ENCODE results near the gene RAD51B. TPM values are rescaled to one million over a fixed set of nuclear protein-coding genes. Genes with fewer than 3 reads are reported as not detected.
A peak's percentile ranks its signal among the peaks of the same experiment; 100 is the strongest.

The RAD51B gene
- total and polyA plus RNA-seq, 4 donors = 2.8 to 39.6 (median 13.3) TPM; not detected in 1

DNA sequence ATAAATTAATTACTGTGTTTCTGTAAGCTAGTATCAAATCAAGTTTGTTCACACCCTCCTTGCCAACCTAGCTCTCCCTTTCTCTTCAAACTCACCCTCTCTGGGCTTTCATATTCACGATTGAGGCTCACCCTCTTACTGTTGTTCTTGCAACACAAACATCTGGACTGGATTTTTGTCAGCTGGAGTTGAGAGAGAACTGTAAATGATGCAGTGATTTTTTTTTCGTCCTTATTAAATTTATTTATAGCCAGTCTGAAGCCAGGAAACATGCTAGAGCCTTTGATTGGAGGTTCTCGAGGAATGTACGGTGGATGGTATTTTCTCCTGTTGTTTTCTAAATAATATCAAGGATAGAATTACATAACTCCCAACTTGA lies 488.2 kb downstream of the RAD51B start:
- Histone ChIP-seq H3K4me3 (ENCODE audit: low read length in 2 of 2) (no peak overlapping the region), H3K4me1 (ENCODE audit: control insufficient read depth in 1 of 2, insufficient read depth in 2 of 2, low read length in 2 of 2) (peaks cover 0 to 4% of the 10 kb centered on the region in 2 donors), H3K9me3 (ENCODE audit: control insufficient read depth, low read length) (no peaks in the 10 kb centered on the region), H3K27ac (ENCODE audit: low read depth in 1 of 2, low read length in 2 of 2) (peak overlapping the region; percentile 76 to 89), H3K36me3 (ENCODE audit: control insufficient read depth in 1 of 2, insufficient read depth in 2 of 2, low read length in 1 of 2) (no peaks in the 10 kb centered on the region), H3K27me3 (ENCODE audit: control insufficient read depth in 1 of 2, insufficient read depth in 2 of 2, low read length in 1 of 2) (no peaks in the 10 kb centered on the region)
- ATAC-seq (ENCODE audit: low FRiP score) (peak; percentile 67), DNase-seq (no peak)
- WGBS, 2 donors = 2 to 6% methylated on average over 4 of the region's 4 CpGs
- intact Hi-C loops (cut with DNase I) = loop anchor here in 1 of 2 donors (5.0 to 10.0 kb wide), 3 partner anchors 55 to 217 kb away; no protein-coding TSS in a partner anchor

DNA sequence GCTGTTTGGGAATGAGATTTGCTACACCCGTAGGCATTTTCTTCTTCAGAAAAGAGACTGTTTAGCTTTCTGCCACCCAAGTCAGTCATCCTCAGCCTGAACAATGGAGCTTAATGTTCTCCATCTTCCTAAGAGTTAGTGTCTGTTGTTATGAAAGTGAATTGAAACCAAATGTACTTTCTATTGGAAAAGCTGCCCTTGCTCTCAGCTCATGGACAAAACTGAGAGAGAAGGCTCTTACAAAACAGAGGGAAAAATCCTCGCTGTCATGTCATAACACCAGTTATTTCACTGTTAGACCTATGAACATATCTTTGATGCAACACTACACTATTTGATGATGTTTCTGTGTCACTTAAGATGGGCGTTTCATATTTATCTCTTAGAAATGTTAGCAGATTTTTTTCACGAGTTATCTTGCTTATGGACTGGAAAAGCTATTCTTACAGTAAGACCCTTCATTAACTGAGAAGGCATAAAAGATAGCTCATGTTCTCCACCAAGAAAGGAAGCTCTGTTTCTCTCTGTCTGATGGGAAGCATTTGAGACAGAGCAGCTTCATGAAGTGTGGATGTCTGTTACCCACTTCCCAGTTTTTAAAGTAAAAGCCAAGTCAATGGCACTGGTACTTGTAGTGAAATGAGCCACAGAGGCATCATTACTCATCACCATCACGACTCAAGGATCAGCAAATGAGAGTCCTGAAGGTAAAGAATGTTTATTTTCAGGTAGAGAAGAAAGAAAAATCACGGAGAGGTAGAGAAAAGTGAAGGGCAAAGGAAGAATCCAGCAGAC lies 489.3 kb downstream of the RAD51B start:
- no peaks in the 10 kb centered on the region for H3K36me3 ChIP-seq (ENCODE audit: control insufficient read depth in 1 of 2, insufficient read depth in 2 of 2, low read length in 1 of 2)
- peaks cover 0 to 4% of the 10 kb centered on the region in 2 donors for H3K4me1 ChIP-seq (ENCODE audit: control insufficient read depth in 1 of 2, insufficient read depth in 2 of 2, low read length in 2 of 2)
- H3K9me3 ChIP-seq (ENCODE audit: control insufficient read depth, low read length) = no peaks in the 10 kb centered on the region
- DNase-seq = no peak
- peak overlapping the region; percentile 57 for H3K27ac ChIP-seq (ENCODE audit: low read depth in 1 of 2, low read length in 2 of 2)
- WGBS, 2 donors = 55 to 60% methylated on average over 6 of the region's 6 CpGs
- H3K27me3 ChIP-seq (ENCODE audit: control insufficient read depth in 1 of 2, insufficient read depth in 2 of 2, low read length in 1 of 2) = no peaks in the 10 kb centered on the region
- no peak for ATAC-seq (ENCODE audit: low FRiP score)
- no peak overlapping the region for H3K4me3 ChIP-seq (ENCODE audit: low read length in 2 of 2)
- intact Hi-C loops (cut with DNase I) = loop anchor here in 1 of 2 donors (5.0 to 10.0 kb wide), 3 partner anchors 53 to 216 kb away; no protein-coding TSS in a partner anchor

DNA sequence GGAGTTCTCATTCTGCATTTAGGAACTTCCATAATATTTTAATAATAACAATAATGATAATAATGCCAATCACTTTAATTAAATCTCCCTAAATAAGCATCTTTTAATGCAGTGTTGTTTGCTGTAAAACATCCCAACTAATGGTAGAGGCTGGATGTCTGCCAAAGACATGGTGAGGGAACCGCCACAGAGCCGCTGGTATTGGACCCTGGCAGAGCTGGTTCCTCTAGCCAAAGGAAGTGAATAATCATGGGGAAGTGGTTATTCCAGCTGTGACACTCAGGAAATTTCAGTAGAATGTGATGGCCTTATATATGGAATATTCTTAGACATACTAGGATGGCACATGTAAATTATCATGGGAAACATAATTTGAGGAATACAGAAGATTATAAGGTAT lies 490.0 kb downstream of the RAD51B start:
- Histone ChIP-seq H3K27ac (ENCODE audit: low read depth in 1 of 2, low read length in 2 of 2) (no peak overlapping the region), H3K4me3 (ENCODE audit: low read length in 2 of 2) (no peak overlapping the region), H3K9me3 (ENCODE audit: control insufficient read depth, low read length) (no peaks in the 10 kb centered on the region), H3K4me1 (ENCODE audit: control insufficient read depth in 1 of 2, insufficient read depth in 2 of 2, low read length in 2 of 2) (peaks cover 0 to 4% of the 10 kb centered on the region in 2 donors), H3K27me3 (ENCODE audit: control insufficient read depth in 1 of 2, insufficient read depth in 2 of 2, low read length in 1 of 2) (no peaks in the 10 kb centered on the region), H3K36me3 (ENCODE audit: control insufficient read depth in 1 of 2, insufficient read depth in 2 of 2, low read length in 1 of 2) (no peaks in the 10 kb centered on the region)
- 36 to 39% methylated on average over 2 of the region's 2 CpGs for WGBS, 2 donors
- DNase-seq = peak in 1 of 2 donors; percentile 62
- intact Hi-C loops (cut with DNase I) = loop anchor here in 1 of 2 donors (5.0 to 10.0 kb wide), 3 partner anchors 53 to 215 kb away; no protein-coding TSS in a partner anchor
- no peak for ATAC-seq (ENCODE audit: low FRiP score)

DNA sequence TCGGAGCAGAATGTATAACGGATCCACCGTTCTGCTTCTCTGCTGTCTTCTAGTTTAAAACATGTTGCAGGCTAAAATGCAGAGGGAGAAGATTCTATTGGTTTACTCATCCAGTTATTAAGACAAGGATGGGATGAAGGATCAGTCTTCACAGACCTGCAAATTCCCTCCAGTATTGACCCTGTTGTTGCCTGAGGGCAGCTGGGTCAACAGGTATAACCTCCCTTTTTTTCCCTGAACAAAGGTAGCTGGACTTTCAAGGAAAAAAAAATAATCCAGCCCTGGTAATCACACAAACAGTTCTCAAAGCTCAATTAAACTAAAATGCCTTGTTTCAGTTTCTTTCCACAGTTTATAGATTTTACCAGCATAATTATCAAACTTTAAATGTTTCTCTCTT lies 492.7 kb downstream of the RAD51B start:
- DNase-seq (no peak), ATAC-seq (ENCODE audit: low FRiP score) (no peak)
- peaks cover 0 to 2% of the 10 kb centered on the region in 2 donors for H3K4me1 ChIP-seq (ENCODE audit: control insufficient read depth in 1 of 2, insufficient read depth in 2 of 2, low read length in 2 of 2)
- H3K4me3 ChIP-seq (ENCODE audit: low read length in 2 of 2) = no peak overlapping the region
- H3K9me3 ChIP-seq (ENCODE audit: control insufficient read depth, low read length) = no peaks in the 10 kb centered on the region
- no peaks in the 10 kb centered on the region for H3K27me3 ChIP-seq (ENCODE audit: control insufficient read depth in 1 of 2, insufficient read depth in 2 of 2, low read length in 1 of 2)
- H3K27ac ChIP-seq (ENCODE audit: low read depth in 1 of 2, low read length in 2 of 2) = no peak overlapping the region
- intact Hi-C loops (cut with DNase I) = no loop called here
- 97 to 98% methylated on average over 3 of the region's 3 CpGs for WGBS, 2 donors
- H3K36me3 ChIP-seq (ENCODE audit: control insufficient read depth in 1 of 2, insufficient read depth in 2 of 2, low read length in 1 of 2) = no peaks in the 10 kb centered on the region

DNA sequence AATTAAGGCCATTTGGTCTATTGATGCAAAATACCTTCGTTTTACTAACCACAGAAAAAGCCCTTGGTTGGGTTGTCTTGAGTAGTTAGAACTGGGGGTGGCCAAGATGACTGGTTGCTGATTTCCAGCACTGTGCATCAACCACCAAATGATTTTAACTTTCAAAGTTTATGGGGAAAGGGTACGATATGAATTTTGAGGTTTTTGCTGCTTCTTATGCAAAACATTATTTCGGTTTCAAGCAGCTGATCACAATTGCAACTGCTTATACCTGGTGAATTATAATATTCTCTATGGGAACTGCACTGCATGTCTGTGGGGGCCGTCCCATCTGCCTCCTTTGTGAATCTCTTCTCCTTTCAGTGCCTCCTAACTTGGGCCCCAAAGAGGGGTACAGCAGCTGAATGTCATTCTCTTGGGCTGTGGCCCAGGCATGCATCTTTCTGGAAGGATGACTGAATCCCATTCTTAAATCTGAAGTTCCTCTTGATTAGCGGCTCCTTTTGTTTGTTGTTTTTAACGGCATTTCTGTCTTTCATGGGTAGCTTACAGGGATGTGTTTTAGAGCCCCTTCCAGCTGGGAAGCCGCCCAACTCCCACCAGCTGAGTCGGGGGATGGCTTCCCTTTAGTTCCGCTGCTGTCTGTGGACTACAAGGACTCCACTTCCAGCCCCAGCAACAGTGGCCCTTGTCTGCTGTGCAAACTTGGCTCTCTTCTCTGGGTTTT lies 493.5 kb downstream of the RAD51B start:
- no peaks in the 10 kb centered on the region for H3K36me3 ChIP-seq (ENCODE audit: control insufficient read depth in 1 of 2, insufficient read depth in 2 of 2, low read length in 1 of 2)
- intact Hi-C loops (cut with DNase I) = no loop called here
- H3K4me3 ChIP-seq (ENCODE audit: low read length in 2 of 2) = no peak overlapping the region
- H3K9me3 ChIP-seq (ENCODE audit: control insufficient read depth, low read length) = no peaks in the 10 kb centered on the region
- H3K27me3 ChIP-seq (ENCODE audit: control insufficient read depth in 1 of 2, insufficient read depth in 2 of 2, low read length in 1 of 2) = no peaks in the 10 kb centered on the region
- ATAC-seq (ENCODE audit: low FRiP score) (no peak), DNase-seq (no peak)
- 89 to 90% methylated on average over 9 of the region's 9 CpGs for WGBS, 2 donors
- H3K4me1 ChIP-seq (ENCODE audit: control insufficient read depth in 1 of 2, insufficient read depth in 2 of 2, low read length in 2 of 2) = peaks cover 0 to 2% of the 10 kb centered on the region in 2 donors
- no peak overlapping the region for H3K27ac ChIP-seq (ENCODE audit: low read depth in 1 of 2, low read length in 2 of 2)

DNA sequence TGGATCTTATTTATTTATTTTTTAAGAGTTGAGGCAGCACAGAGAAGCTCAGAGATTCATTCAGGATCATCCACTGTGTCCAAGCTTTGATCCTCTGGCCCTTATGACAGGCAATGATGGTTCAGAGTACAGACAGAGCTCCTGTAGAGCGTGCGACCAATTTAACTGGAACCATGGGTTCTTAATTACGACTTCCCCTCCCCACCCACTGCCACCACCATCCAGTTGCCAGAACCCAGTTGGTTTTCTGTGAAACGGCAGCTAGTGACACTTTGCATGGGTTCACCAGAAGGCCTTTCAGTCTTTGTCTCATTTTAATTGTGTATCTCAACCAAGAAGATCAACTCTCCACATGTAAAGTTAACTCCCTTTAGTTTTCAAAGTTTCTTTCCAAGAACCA lies 495.1 kb downstream of the RAD51B start:
- Histone ChIP-seq H3K36me3 (ENCODE audit: control insufficient read depth in 1 of 2, insufficient read depth in 2 of 2, low read length in 1 of 2) (no peaks in the 10 kb centered on the region), H3K27me3 (ENCODE audit: control insufficient read depth in 1 of 2, insufficient read depth in 2 of 2, low read length in 1 of 2) (no peaks in the 10 kb centered on the region), H3K27ac (ENCODE audit: low read depth in 1 of 2, low read length in 2 of 2) (no peak overlapping the region), H3K9me3 (ENCODE audit: control insufficient read depth, low read length) (no peaks in the 10 kb centered on the region), H3K4me1 (ENCODE audit: control insufficient read depth in 1 of 2, insufficient read depth in 2 of 2, low read length in 2 of 2) (peaks cover 2% of the 10 kb centered on the region in 2 donors), H3K4me3 (ENCODE audit: low read length in 2 of 2) (no peak overlapping the region)
- ATAC-seq (ENCODE audit: low FRiP score) (no peak), DNase-seq (no peak)
- WGBS, 2 donors = 91 to 99% methylated on average over 4 of the region's 4 CpGs
- intact Hi-C loops (cut with DNase I) = no loop called here

DNA sequence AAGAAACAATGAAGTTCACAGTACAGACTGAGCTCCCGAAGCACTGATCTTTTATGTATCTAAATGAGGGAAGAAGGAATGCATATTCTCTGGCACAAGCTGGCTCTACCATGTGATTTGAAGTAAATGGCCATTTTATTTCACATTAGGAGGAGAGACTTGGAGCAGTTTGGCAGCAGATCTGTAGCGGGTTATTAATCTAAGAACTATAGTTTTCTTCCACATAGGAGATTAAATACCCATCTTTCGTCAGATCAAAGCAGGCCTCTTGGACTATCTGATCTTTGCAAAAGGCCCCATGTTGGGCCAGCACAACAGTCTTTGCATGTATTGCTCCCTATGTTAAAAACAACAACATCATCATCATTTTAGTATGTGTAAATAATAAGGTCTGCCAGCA lies 495.5 kb downstream of the RAD51B start:
- H3K36me3 ChIP-seq (ENCODE audit: control insufficient read depth in 1 of 2, insufficient read depth in 2 of 2, low read length in 1 of 2) = no peaks in the 10 kb centered on the region
- 86 to 87% methylated on average over 3 of the region's 3 CpGs for whole genome bisulfite sequencing, 2 donors
- DNase-seq = no peak
- no peak overlapping the region for H3K4me3 ChIP-seq (ENCODE audit: low read length in 2 of 2)
- H3K4me1 ChIP-seq (ENCODE audit: control insufficient read depth in 1 of 2, insufficient read depth in 2 of 2, low read length in 2 of 2) = peaks cover 2% of the 10 kb centered on the region in 2 donors
- intact Hi-C loops (cut with DNase I) = no loop called here
- H3K9me3 ChIP-seq (ENCODE audit: control insufficient read depth, low read length) = no peaks in the 10 kb centered on the region
- ATAC-seq (ENCODE audit: low FRiP score) = no peak
- no peaks in the 10 kb centered on the region for H3K27me3 ChIP-seq (ENCODE audit: control insufficient read depth in 1 of 2, insufficient read depth in 2 of 2, low read length in 1 of 2)
- no peak overlapping the region for H3K27ac ChIP-seq (ENCODE audit: low read depth in 1 of 2, low read length in 2 of 2)

DNA sequence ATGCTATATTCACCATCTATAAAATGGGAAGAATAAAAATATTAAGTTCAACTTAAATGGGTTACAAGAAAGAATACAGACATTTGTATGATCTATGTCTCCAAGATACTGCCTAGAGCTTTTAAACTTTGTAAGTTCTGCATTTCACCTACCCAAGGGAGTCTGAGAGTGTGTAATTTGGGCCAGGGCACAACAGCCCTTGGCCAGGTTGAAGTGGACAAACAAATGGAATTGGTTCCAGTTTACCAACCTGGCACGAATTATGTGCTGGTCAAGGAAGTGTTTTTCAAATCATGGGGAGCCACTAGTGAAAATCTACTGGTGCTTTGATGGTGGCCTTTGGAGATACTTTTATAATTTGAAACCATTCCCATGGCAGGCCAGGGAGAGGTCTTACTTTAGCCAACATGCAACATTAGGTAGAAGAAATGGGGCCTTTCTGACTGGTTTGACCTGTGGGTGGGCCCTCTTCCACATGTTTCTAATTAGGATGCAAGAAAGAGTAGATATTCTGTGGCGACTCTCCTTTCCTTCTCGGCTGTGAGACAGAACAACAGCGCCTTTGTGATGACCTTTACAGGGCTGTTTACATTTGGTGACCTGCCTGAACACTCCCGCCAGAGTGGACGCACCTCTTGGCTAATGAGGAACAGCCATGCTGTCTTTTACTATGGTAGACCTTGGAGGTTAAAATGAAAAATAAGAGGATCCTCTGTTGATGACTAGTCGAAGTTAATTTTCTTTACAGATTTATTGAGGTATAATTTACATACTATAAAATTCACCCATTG lies 496.7 kb downstream of the RAD51B start:
- DNase-seq (no peak), ATAC-seq (ENCODE audit: low FRiP score) (no peak)
- Histone ChIP-seq H3K4me1 (ENCODE audit: control insufficient read depth in 1 of 2, insufficient read depth in 2 of 2, low read length in 2 of 2) (peaks cover 2% of the 10 kb centered on the region in 2 donors), H3K4me3 (ENCODE audit: low read length in 2 of 2) (no peak overlapping the region), H3K36me3 (ENCODE audit: control insufficient read depth in 1 of 2, insufficient read depth in 2 of 2, low read length in 1 of 2) (no peaks in the 10 kb centered on the region), H3K27ac (ENCODE audit: low read depth in 1 of 2, low read length in 2 of 2) (no peak overlapping the region), H3K27me3 (ENCODE audit: control insufficient read depth in 1 of 2, insufficient read depth in 2 of 2, low read length in 1 of 2) (no peaks in the 10 kb centered on the region), H3K9me3 (ENCODE audit: control insufficient read depth, low read length) (no peaks in the 10 kb centered on the region)
- intact Hi-C loops (cut with DNase I) = no loop called here
- WGBS, 2 donors = 89 to 91% methylated on average over 7 of the region's 7 CpGs

All from aorta (tissue), 5 donors.